Activated CD4-positive, alpha-beta T cell treated with anti-CD3 and anti-CD28 coated beads for 36 hours (primary cell): Measurements from ENCODE around the gene HOXA11. TPM values are rescaled to one million over a fixed set of nuclear protein-coding genes. Genes with fewer than 3 reads are reported as not detected.

ENCODE experiments used
- ATAC-seq: fragments of 200-7000 bp; cut with Tn5 transposase; one replicate; pipeline ENCODE4 v1.10.0; 2021; ENCODE audit warnings: mild to moderate bottlenecking, moderate library complexity
- CTCF ChIA-PET: fragments of 350-600 bp; sonication (Branson Sonifier 250); formaldehyde crosslinking; loops from one replicate; lab custom pipeline; 2021; ENCODE audit warnings: antibody characterized with exemption; lab: Charles Lee
- POLR2A ChIA-PET: fragments of 350-600 bp; sonication (Branson Sonifier 250); formaldehyde crosslinking; loops from one replicate; lab custom pipeline; 2021; ENCODE audit warnings: antibody characterized with exemption, inconsistent platforms; lab: Charles Lee
- DNase-seq: peaks from one replicate; pipeline ENCODE4 v3.0.0-alpha.2; 2020
- H3K27ac Mint-ChIP-seq: one replicate; pipeline ENCODE4 v1.8.0; 2021; ENCODE audit warnings: mixed read lengths
- H3K27me3 Mint-ChIP-seq: one replicate; pipeline ENCODE4 v1.8.0; 2021; ENCODE audit warnings: mixed read lengths
- H3K36me3 Mint-ChIP-seq: one replicate; pipeline ENCODE4 v1.8.0; 2021; ENCODE audit warnings: low read depth, mixed read lengths
- H3K4me1 Mint-ChIP-seq: one replicate; pipeline ENCODE4 v1.8.0; 2021; ENCODE audit warnings: mixed read lengths
- H3K4me3 Mint-ChIP-seq: one replicate; pipeline ENCODE4 v1.8.0; 2021; ENCODE audit warnings: mild to moderate bottlenecking, moderate library complexity, mixed read lengths
- H3K9me3 Mint-ChIP-seq: one replicate; pipeline ENCODE4 v1.8.0; 2021; ENCODE audit warnings: low read depth, mixed read lengths
- intact Hi-C, 2 experiments: fragments of 100-400 bp; cut with DNase I in 1 of 2; cut with micrococcal nuclease in 1 of 2; formaldehyde crosslinking; loops; one replicate each; pipeline versions ENCODE4 v1.14.2 to v1.15.1; 2022 to 2024; cut with DNase I, micrococcal nuclease
- total RNA-seq, 2 experiments: library from RNA; stranded (reverse); gene quantifications; one replicate each; pipeline ENCODE4 v1.2.3, GENCODE V29; 2021

The HOXA11 gene
- total RNA-seq, 2 experiments from 2014 or later, result not detected

DNA sequence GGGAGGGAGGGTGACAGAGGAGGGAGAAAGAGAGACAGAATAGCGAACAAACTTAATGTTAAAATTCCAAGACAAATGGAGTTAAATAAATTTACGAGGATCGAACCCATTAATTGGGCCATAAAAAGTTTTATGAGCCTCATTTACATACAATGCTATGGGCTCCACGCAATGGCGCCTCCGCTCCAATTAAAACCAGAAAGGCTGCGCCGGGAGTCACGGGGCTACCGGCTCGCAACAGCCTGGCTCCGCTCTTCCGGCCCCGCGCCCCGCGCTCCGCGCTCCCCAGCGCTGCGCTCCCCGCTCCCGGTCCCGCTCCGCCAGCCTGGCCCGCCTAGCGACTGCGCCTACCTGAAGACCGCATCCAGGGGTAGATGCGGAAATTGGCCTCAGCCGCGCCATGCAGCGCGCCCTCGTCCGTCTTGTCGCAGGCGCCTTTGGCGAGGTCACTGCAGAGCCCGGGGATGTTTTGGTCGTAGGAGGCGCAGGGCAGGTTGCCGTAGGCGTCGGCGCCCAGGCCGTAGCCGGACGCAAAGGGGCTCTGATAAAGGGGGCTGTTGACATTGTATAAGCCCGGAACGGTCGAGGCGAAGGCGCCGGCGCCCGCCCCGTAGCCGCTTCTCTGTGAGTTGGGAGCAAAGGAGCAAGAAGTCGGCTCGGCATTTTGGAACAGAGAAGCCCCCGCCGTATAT is 29.1 kb downstream of the HOXA11 start:
- intact Hi-C loops, result loop anchor here (1.0 to 5.0 kb wide), 4 partner anchors 9 to 59 kb away; partner anchors contain the start of genes HOXA1 (in 1 of the 2) and HOXA9 (in 1 of the 2)
- Mint-ChIP-seq H3K36me3 (no peaks in the 10 kb centered on the region), H3K27me3 (peaks cover 81% of the 10 kb centered on the region), H3K4me1 (peaks cover 39% of the 10 kb centered on the region), H3K4me3 (peak overlapping the region; percentile 41), H3K27ac (no peak overlapping the region), H3K9me3 (no peaks in the 10 kb centered on the region)
- DNase-seq, result no peak
- POLR2A ChIA-PET, result no interaction called here
- ATAC-seq, result no peak
- CTCF ChIA-PET, result interaction anchor here (0.8 to 1.1 kb wide), 3 partner anchors 26 to 786 kb away, joined by 3 to 4 read pairs (median 3); no protein-coding TSS in a partner anchor

DNA sequence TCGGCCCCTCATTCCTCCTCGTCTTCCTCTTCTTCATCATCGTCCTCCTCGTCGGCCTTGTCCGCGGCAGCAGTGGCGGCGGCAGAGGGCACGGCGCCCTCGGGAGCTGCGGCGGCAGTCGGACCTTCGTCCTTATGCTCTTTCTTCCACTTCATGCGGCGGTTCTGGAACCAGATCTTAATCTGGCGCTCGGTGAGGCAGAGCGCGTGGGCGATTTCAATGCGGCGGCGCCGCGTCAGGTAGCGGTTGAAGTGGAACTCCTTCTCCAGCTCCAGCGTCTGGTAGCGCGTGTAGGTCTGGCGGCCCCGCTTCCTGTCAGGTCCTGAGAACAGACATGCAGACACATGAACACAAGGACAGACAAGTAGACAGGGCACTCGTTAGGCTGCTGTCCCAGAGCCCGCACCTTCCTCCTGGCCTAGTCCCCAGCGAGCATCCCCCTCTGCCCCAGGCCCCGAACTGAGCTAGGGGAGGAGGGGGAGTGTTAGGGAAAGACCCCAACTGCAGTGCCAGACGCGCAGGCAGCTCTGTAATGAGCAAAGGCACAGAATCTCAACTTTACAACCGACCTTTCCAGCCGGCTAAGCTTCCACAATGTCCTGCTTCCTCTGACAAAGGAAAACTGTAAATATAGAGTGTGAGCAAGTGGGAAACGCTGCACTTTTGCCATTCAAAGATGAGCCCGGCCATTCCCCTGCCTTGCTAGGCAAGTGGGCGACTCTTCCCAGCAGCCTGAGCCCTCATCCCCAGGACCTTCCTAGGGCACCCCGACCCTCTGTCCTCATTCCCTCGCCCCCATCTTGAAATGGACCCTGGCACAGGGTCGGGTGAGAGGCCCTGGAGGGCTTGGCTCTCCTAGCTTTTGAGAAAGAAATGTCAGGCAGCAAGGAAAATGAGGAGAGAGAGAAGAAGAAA is 29.9 kb downstream of the HOXA11 start:
- no peaks in the 10 kb centered on the region for H3K36me3 Mint-ChIP-seq
- H3K4me1 Mint-ChIP-seq, result peaks cover 40% of the 10 kb centered on the region
- no peak overlapping the region for H3K27ac Mint-ChIP-seq
- H3K27me3 Mint-ChIP-seq, result peaks cover 84% of the 10 kb centered on the region
- H3K4me3 Mint-ChIP-seq, result peak overlapping the region; percentile 30
- no peaks in the 10 kb centered on the region for H3K9me3 Mint-ChIP-seq
- ATAC-seq (no peak), DNase-seq (peak; percentile 69)
- ChIA-PET CTCF (interaction anchor here (0.6 to 1.5 kb wide), 4 partner anchors 57 to 1262 kb away, joined by 3 to 4 read pairs (median 4); no protein-coding TSS in a partner anchor), POLR2A (no interaction called here)
- intact Hi-C loops, result loop anchor here (2.0 to 5.0 kb wide), 3 partner anchors 14 to 58 kb away; partner anchors contain the start of genes HOXA11 (in 2 of the 2) and HOXA1 (in 1 of the 2)

DNA sequence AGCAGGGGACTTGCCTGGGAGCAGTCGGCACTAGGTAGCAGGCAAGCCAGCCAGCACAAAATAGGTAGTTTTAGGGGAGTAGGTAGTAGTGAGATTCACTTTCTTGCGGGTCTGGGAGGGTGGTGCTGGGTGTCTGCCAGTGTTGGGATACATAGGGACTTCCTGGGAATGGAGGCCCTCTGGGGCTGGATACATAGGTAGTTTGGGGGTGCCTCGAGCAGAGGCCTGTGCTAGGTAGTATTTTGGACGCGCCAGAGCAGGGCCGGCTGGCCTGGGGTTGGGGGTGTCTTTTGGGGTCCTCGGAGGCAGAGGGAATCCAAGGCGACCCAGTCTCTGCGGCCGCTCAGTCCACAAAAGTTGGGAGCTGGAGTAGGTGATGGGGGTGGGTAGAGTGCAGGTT is 30.7 kb downstream of the HOXA11 start:
- no peaks in the 10 kb centered on the region for H3K36me3 Mint-ChIP-seq
- DNase-seq, result no peak
- ChIA-PET CTCF (interaction anchor here (0.6 to 1.5 kb wide), 5 partner anchors 25 to 1262 kb away, joined by 3 to 5 read pairs (median 4); no protein-coding TSS in a partner anchor), POLR2A (no interaction called here)
- intact Hi-C loops, result loop anchor here (2.0 to 5.0 kb wide), 2 partner anchors 14 to 33 kb away; partner anchors contain the start of gene HOXA11 (in 2 of the 2)
- ATAC-seq, result no peak
- H3K27ac Mint-ChIP-seq, result no peak overlapping the region
- peaks cover 82% of the 10 kb centered on the region for H3K27me3 Mint-ChIP-seq
- H3K4me1 Mint-ChIP-seq, result peaks cover 38% of the 10 kb centered on the region
- no peak overlapping the region for H3K4me3 Mint-ChIP-seq
- H3K9me3 Mint-ChIP-seq, result no peaks in the 10 kb centered on the region

- Mint-ChIP-seq H3K27me3 (peaks cover 81% of the 10 kb centered on the region), H3K9me3 (no peaks in the 10 kb centered on the region), H3K27ac (no peak overlapping the region), H3K36me3 (no peaks in the 10 kb centered on the region), H3K4me3 (no peak overlapping the region), H3K4me1 (peaks cover 35% of the 10 kb centered on the region)
- ChIA-PET CTCF (interaction anchor here (0.7 to 1.5 kb wide), 4 partner anchors 26 to 1291 kb away, joined by 3 to 5 read pairs (median 4); no protein-coding TSS in a partner anchor), POLR2A (interaction anchor here (0.5 kb wide), 1 partner anchor 89 kb away, joined by 3 read pairs; no protein-coding TSS in a partner anchor)
- ATAC-seq, result no peak
- intact Hi-C loops, result loop anchor here (5.0 kb wide), 1 partner anchor 34 kb away; the partner anchor contains the start of gene HOXA11 (in 2 of the 2)
- DNase-seq, result no peak
Observed at GRCh38 chr7:27153526-27153925, 31.5 kb downstream of the HOXA11 start.

DNA sequence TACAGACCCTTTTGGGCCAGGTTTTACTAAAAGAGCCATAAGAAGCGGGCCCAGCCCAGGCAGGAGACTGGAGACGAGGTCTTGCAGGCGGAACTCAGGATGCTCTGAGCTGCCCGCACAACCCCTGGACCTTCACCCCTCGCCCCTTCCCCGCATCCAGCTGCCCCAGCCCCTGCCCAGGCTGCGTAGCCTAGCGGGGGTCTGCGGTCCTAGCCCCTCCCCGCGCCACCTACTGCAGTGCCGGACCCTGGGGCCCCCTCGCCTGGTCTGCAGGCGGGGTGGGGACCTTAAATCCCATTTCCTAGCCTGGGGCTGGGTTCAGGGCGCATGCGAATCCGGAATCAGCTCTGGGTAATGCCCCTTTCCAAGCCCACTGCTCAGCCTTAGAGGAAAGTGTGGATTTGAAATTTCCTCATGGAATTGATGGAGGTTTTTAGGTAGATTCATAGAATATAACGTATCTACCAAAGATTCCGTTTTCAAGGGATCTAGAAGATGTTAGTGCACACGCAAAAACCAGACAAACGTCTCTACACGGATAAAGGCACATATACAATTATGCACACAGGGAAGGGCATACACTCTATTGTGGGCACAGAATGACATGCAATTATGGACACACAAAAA is 32.1 kb downstream of the HOXA11 start:
- Mint-ChIP-seq H3K27me3 (peaks cover 82% of the 10 kb centered on the region), H3K27ac (no peak overlapping the region), H3K4me1 (peaks cover 41% of the 10 kb centered on the region), H3K36me3 (no peaks in the 10 kb centered on the region), H3K4me3 (no peak overlapping the region), H3K9me3 (no peaks in the 10 kb centered on the region)
- CTCF ChIA-PET, result interaction anchor here (1.1 to 1.2 kb wide), 2 partner anchors 10 to 27 kb away, joined by 4 to 5 read pairs; no protein-coding TSS in a partner anchor
- ATAC-seq (no peak), DNase-seq (no peak)
- POLR2A ChIA-PET, result interaction anchor here (0.5 kb wide), 1 partner anchor 89 kb away, joined by 3 read pairs; no protein-coding TSS in a partner anchor
- intact Hi-C loops, result loop anchor here (5.0 kb wide), 1 partner anchor 34 kb away; the partner anchor contains the start of gene HOXA11 (in 2 of the 2)

DNA sequence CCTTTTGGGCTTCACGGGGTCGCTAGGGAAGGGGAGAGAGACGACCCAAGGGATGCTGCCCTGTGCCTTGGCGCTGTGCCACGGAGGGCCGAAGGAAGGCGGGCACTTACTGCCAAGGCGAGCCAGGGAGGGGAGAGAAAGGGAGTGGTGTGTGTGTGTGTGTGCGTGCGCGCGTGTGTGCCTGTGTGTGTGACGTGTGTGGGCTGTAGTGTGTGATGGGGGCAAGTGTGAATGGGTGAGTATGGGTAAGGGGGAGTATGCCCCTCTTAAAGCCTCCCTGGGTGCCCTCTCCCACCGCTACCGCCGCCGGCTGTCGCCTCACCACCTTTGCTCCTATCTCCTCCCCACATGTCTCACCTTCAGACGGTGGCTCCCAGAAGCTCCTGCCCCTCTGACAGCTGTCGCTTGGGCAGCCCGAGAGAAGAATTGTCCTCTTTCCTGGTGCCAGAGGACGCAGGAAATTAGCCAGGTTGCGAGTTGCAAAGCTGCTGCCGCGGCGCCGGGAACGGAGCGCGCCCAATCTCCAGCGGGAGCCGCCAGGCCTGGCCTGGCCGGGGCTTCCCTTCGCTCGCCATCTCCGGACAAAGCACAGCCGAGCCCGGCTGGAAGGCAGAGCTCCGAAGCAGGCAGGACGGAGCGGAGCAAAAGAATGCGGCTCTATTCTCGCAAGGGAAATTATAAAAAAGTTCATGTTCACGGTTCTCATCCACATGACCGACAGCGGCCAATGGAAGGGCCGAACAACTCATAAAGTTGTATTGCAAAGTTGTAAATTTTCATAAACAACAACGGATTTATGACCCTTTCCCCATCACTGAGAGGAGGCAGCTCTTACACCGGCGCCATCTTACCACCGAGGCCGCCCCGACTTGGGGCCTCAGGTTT is 32.9 kb downstream of the HOXA11 start, which contains the start of gene HOXA3:
TSS of gene HOXA3 (minus strand) at position 653 of the 885 bp plus-strand sequence. CDS start 41,943 bp downstream, outside the sequence.
- H3K36me3 Mint-ChIP-seq, result no peaks in the 10 kb centered on the region
- no peaks in the 10 kb centered on the region for H3K9me3 Mint-ChIP-seq
- CTCF ChIA-PET, result interaction anchor here (0.6 to 1.2 kb wide), 3 partner anchors 9 to 18 kb away, joined by 3 to 7 read pairs (median 4); no protein-coding TSS in a partner anchor
- DNase-seq (no peak), ATAC-seq (no peak)
- intact Hi-C loops, result loop anchor here (2.0 to 5.0 kb wide), 3 partner anchors 17 to 55 kb away; partner anchors contain the start of gene HOXA11 (in 2 of the 2)
- POLR2A ChIA-PET, result no interaction called here
- peaks cover 41% of the 10 kb centered on the region for H3K4me1 Mint-ChIP-seq
- peak within 1 kb of the TSS; percentile 35 for H3K4me3 Mint-ChIP-seq
- peaks cover 79% of the 10 kb centered on the region for H3K27me3 Mint-ChIP-seq
- H3K27ac Mint-ChIP-seq, result no peak within 1 kb of the TSS

DNA sequence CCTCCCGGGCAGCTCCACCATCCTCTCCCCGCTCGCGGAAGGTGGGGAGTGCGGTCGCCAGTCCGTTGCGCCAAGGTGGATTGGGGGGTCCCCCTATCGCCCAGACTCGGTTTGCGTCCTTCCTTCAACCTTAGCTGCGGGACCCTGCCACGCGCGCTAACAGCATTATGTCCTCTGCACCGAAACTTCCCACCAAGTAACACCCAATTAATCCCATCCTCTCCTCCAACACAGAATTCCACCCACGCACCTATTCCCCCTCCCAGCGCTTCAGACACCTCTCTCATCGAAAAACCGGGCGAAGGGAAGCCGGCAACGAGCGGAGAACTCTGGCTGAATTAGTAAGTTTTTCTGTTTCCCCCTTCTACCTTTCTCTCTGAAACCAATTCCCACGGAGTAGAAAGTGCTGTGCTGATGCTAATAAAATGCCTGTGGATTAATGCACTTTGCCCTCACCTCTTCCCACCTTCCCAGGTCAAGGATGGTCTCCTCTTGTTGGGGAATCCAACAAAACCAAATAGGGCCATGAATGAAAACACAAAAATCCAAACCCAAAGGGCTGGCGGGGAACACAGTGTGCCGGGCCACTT is 33.6 kb downstream of the HOXA11 start:
- intact Hi-C loops, result loop anchor here (2.0 to 5.0 kb wide), 3 partner anchors 17 to 55 kb away; partner anchors contain the start of gene HOXA11 (in 2 of the 2)
- Mint-ChIP-seq H3K4me1 (peaks cover 40% of the 10 kb centered on the region), H3K27me3 (peaks cover 81% of the 10 kb centered on the region), H3K27ac (no peak overlapping the region), H3K36me3 (no peaks in the 10 kb centered on the region), H3K4me3 (peak overlapping the region; percentile 35), H3K9me3 (no peaks in the 10 kb centered on the region)
- CTCF ChIA-PET, result interaction anchor here (0.5 to 3.6 kb wide), 10 partner anchors 8 to 464 kb away, joined by 3 to 16 read pairs (median 5); partner anchors contain the start of gene EVX1
- DNase-seq (no peak), ATAC-seq (no peak)
- POLR2A ChIA-PET, result no interaction called here

- POLR2A ChIA-PET, result no interaction called here
- peak overlapping the region; percentile 35 for H3K4me3 Mint-ChIP-seq
- peak; percentile 82 for DNase-seq
- H3K27ac Mint-ChIP-seq, result no peak overlapping the region
- H3K27me3 Mint-ChIP-seq, result peaks cover 83% of the 10 kb centered on the region
- ATAC-seq, result peak; percentile 83
- CTCF ChIA-PET, result interaction anchor here (0.5 to 3.6 kb wide), 15 partner anchors 8 to 781 kb away, joined by 3 to 16 read pairs (median 5); partner anchors contain the start of gene EVX1
- intact Hi-C loops, result loop anchor here (2.0 to 5.0 kb wide), 3 partner anchors 16 to 54 kb away; partner anchors contain the start of gene HOXA11 (in 2 of the 2)
- peaks cover 36% of the 10 kb centered on the region for H3K4me1 Mint-ChIP-seq
- no peaks in the 10 kb centered on the region for H3K36me3 Mint-ChIP-seq
- no peaks in the 10 kb centered on the region for H3K9me3 Mint-ChIP-seq
Observed at GRCh38 chr7:27150568-27151340, 34.3 kb downstream of the HOXA11 start.
